DND-41 (cell line): ENCODE data around the gene CALML6.

Source experiments
- ATAC-seq: fragments of 200-7000 bp; cut with Tn5 transposase; 3 replicates; pipeline ENCODE4 v1.9.1; 2021; ENCODE audit warnings: low read depth; ENCODE audit not compliant: insufficient read depth
- DNase-seq: peaks from one replicate; pipeline ENCODE4 v3.0.0-alpha.2; 2020
- H2AFZ ChIP-seq: 2 replicates; pipeline ENCODE4 v1.6.0; 2012; ENCODE audit warnings: low read depth, low read length
- H3K27ac ChIP-seq: 2 replicates; pipeline ENCODE4 v1.5.1; 2012; ENCODE audit warnings: low read length, inconsistent platforms
- H3K27me3 ChIP-seq: fragments of 200-600 bp; sonication (generic); 2 replicates; pipeline ENCODE4 v1.6.0; 2012; ENCODE audit warnings: low read length, mild to moderate bottlenecking, inconsistent platforms; ENCODE audit not compliant: insufficient read depth, poor library complexity
- H3K36me3 ChIP-seq: 2 replicates; pipeline ENCODE4 v1.5.1; 2012; ENCODE audit warnings: low read length, inconsistent platforms; ENCODE audit not compliant: insufficient read depth
- H3K4me1 ChIP-seq: 2 replicates; pipeline ENCODE4 v1.5.1; 2012; ENCODE audit warnings: mild to moderate bottlenecking, low read length; ENCODE audit not compliant: insufficient read depth
- H3K4me2 ChIP-seq: 2 replicates; pipeline ENCODE4 v1.6.0; 2012; ENCODE audit warnings: mild to moderate bottlenecking, moderate library complexity, low read length, inconsistent platforms; ENCODE audit not compliant: insufficient read depth
- H3K4me3 ChIP-seq, 2 experiments: fragments of 200-600 bp in 1 of 2; shearing (Covaris generic) in 1 of 2; 2 replicates each; pipeline ENCODE4 v1.5.1; 2012 to 2016; ENCODE audit warnings: inconsistent platforms in 2 of 2, low read length in 2 of 2, mild to moderate bottlenecking in 2 of 2, low read depth in 1 of 2, moderate library complexity in 1 of 2
- H3K79me2 ChIP-seq: 2 replicates; pipeline ENCODE4 v1.6.0; 2012; ENCODE audit warnings: low read length, inconsistent platforms; ENCODE audit not compliant: insufficient read depth
- H3K9ac ChIP-seq: 2 replicates; pipeline ENCODE4 v1.6.0; 2012; ENCODE audit warnings: low read depth, mild to moderate bottlenecking, inconsistent platforms, low read length, moderate library complexity
- H3K9me3 ChIP-seq: 2 replicates; pipeline ENCODE4 v1.5.1; 2012; ENCODE audit warnings: low read length, moderate library complexity, mild to moderate bottlenecking, inconsistent platforms; ENCODE audit not compliant: insufficient read depth, severe bottlenecking
- H4K20me1 ChIP-seq: 2 replicates; pipeline ENCODE4 v1.6.0; 2012; ENCODE audit warnings: low read length; ENCODE audit not compliant: insufficient read depth
- EZH2 ChIP-seq: IDR thresholded peaks from 3 replicates; pipeline ENCODE4 v1.6.1; 2012; ENCODE audit warnings: borderline replicate concordance, low read depth, mild to moderate bottlenecking, moderate library complexity, low read length, inconsistent platforms; ENCODE audit not compliant: severe bottlenecking
- TF ChIP-seq, protein P1 (sequence below): IDR thresholded peaks from 2 replicates; pipeline ENCODE4 v1.5.1; 2012; ENCODE audit warnings: borderline replicate concordance, low read length, moderate library complexity, mild to moderate bottlenecking; ENCODE audit not compliant: poor library complexity, severe bottlenecking; ENCODE audit errors: extremely low read depth

The CALML6 gene

GRCh38 chr1:1920608-1921458 lies 5.8 kb downstream of the CALML6 start:
- DNase-seq (no peak), ATAC-seq (no peak)
- Histone ChIP-seq H3K9me3 (no peaks in the 10 kb centered on the region), H3K9ac (no peak overlapping the region), H3K4me1 (peaks cover 17% of the 10 kb centered on the region), H4K20me1 (peaks cover 12% of the 10 kb centered on the region; the same call in 1 of the 2 replicates), H3K4me3 (no peak overlapping the region), H3K36me3 (no peaks in the 10 kb centered on the region), H3K79me2 (no peaks in the 10 kb centered on the region), H3K4me2 (no peak overlapping the region), H2AFZ (no peak overlapping the region), H3K27me3 (no peaks in the 10 kb centered on the region), H3K27ac (no peak overlapping the region)
- TF ChIP-seq EZH2, result no peak
- TF ChIP-seq, protein P1, sequence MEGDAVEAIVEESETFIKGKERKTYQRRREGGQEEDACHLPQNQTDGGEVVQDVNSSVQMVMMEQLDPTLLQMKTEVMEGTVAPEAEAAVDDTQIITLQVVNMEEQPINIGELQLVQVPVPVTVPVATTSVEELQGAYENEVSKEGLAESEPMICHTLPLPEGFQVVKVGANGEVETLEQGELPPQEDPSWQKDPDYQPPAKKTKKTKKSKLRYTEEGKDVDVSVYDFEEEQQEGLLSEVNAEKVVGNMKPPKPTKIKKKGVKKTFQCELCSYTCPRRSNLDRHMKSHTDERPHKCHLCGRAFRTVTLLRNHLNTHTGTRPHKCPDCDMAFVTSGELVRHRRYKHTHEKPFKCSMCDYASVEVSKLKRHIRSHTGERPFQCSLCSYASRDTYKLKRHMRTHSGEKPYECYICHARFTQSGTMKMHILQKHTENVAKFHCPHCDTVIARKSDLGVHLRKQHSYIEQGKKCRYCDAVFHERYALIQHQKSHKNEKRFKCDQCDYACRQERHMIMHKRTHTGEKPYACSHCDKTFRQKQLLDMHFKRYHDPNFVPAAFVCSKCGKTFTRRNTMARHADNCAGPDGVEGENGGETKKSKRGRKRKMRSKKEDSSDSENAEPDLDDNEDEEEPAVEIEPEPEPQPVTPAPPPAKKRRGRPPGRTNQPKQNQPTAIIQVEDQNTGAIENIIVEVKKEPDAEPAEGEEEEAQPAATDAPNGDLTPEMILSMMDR, result no peak

GRCh38 chr1:1921459-1921862 lies 6.4 kb downstream of the CALML6 start:
- no peak overlapping the region for H2AFZ ChIP-seq
- no peaks in the 10 kb centered on the region for H3K27me3 ChIP-seq
- H3K9me3 ChIP-seq, result no peaks in the 10 kb centered on the region
- no peaks in the 10 kb centered on the region for H3K36me3 ChIP-seq
- H3K4me3 ChIP-seq, result no peak overlapping the region
- H4K20me1 ChIP-seq, result peaks cover 12% of the 10 kb centered on the region; the same call in 1 of the 2 replicates
- no peak overlapping the region for H3K9ac ChIP-seq
- no peak overlapping the region for H3K27ac ChIP-seq
- ATAC-seq (no peak), DNase-seq (no peak)
- H3K4me1 ChIP-seq, result peaks cover 17% of the 10 kb centered on the region
- H3K79me2 ChIP-seq, result no peaks in the 10 kb centered on the region
- no peak overlapping the region for H3K4me2 ChIP-seq
- TF ChIP-seq EZH2, result no peak
- TF ChIP-seq, protein P1, result no peak

DNA sequence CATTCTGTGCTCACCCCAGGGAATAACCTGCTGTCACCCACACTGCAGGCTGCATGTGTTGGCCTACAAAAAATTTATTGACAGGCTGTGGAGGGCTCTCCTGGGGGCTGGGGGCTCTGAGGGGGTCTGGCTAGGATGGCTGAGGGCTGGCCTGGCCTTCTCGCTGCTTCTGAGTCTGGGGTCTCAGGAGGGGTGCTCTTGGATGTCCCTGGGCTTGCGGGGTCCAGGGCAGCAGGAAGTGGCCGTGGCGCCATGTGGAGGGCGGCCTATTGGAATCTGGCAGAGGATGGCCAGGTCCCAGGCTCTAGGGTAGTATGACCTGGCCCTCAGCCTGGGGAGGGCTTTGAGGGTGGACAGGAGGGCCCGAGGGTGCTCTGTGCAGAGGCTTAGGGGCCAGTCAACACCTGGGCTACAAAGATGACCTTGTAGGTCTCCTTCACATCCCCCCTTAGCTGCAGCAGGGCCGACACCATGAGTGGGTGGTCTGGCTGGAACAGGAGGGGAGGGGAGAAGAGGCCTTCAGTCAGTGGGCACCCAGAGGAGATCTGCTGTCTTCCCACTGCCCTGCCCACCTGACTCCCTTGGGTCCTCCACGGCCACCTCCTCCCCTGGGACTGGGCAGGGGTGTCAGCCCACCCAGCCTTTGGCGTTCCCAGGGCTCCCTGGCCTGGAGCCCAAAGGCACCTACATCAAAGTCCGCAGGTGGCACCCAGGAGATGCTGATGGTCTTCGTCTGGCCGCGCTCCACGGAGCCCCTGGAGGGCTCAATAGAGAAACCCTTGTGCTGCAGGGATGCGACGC lies 7.0 kb downstream of the CALML6 start:
- H3K9ac ChIP-seq, result no peak overlapping the region
- TF ChIP-seq EZH2, result no peak
- TF ChIP-seq, protein P1, result no peak
- H3K4me2 ChIP-seq, result no peak overlapping the region
- ATAC-seq, result no peak
- H3K27me3 ChIP-seq, result no peaks in the 10 kb centered on the region
- no peak overlapping the region for H3K27ac ChIP-seq
- no peaks in the 10 kb centered on the region for H3K36me3 ChIP-seq
- H3K9me3 ChIP-seq, result no peaks in the 10 kb centered on the region
- H3K4me3 ChIP-seq, result no peak overlapping the region
- no peaks in the 10 kb centered on the region for H3K79me2 ChIP-seq
- no peak for DNase-seq
- peaks cover 12% of the 10 kb centered on the region; the same call in 1 of the 2 replicates for H4K20me1 ChIP-seq
- H2AFZ ChIP-seq, result no peak overlapping the region
- H3K4me1 ChIP-seq, result peaks cover 17% of the 10 kb centered on the region
